ES-I3 (cell line): ENCODE measurements around the gene RALBP1.

Experiments
- H3K36me3 ChIP-seq: 2 replicates; pipeline ENCODE4 v1.6.1; 2013; ENCODE audit warnings: mild to moderate bottlenecking, low read length, control low read depth, moderate library complexity; ENCODE audit not compliant: insufficient read depth
- H3K4me1 ChIP-seq: 2 replicates; pipeline ENCODE4 v1.6.1; 2013; ENCODE audit warnings: mild to moderate bottlenecking, control low read depth, low read length; ENCODE audit not compliant: insufficient read depth
- H3K9ac ChIP-seq: 2 replicates; pipeline ENCODE4 v1.6.1; 2013; ENCODE audit warnings: low read depth, mild to moderate bottlenecking, low read length, moderate library complexity
- H3K9me3 ChIP-seq: 2 replicates; pipeline ENCODE4 v1.6.1; 2013; ENCODE audit warnings: mild to moderate bottlenecking, low read length, moderate library complexity; ENCODE audit not compliant: control insufficient read depth, insufficient read depth

Gene RALBP1

DNA sequence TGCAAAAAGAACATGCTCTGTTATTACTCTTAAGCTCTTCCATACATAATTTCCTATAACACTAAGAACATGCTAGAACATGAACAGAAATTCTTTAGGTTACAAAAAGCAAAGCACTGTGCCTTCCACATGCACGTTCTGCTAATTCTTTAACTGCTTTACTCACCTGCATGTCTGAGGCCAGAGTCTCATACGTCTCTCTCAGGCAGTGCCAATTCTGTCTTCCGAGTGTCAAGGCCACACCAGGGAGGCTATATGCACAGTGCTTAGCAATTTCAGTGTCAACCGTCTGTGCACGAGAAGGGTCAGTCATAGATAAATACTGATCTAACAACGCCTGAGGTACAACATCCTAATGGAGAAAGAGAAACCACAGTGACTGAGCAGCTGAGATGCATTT lies 83.9 kb downstream of the RALBP1 start:
- no peaks in the 10 kb centered on the region for H3K4me1 ChIP-seq
- H3K36me3 ChIP-seq: peaks cover 42% of the 10 kb centered on the region
- H3K9me3 ChIP-seq: no peaks in the 10 kb centered on the region
- H3K9ac ChIP-seq: no peak overlapping the region

DNA sequence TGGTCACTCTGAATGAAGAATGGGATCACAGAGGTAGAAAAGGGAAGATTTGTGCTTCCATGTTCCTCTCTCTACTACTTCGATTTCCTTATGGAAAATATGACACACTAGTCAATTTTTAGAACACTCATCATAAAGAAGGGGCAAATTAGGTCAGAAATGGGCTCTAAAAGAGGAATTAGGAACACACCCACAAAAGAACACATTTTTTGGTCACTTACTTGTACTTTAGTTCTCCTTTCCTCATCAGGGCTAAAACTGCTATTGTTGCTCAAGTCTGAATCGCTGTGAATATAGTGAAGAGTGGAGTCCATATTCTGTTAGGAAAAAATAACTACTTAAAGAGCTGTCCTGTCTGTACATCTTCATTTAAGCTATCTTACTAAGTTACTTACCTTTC lies 86.4 kb downstream of the RALBP1 start:
- H3K36me3 ChIP-seq: peaks cover 27% of the 10 kb centered on the region
- no peak overlapping the region for H3K9ac ChIP-seq
- H3K9me3 ChIP-seq: no peaks in the 10 kb centered on the region
- H3K4me1 ChIP-seq: no peaks in the 10 kb centered on the region

DNA sequence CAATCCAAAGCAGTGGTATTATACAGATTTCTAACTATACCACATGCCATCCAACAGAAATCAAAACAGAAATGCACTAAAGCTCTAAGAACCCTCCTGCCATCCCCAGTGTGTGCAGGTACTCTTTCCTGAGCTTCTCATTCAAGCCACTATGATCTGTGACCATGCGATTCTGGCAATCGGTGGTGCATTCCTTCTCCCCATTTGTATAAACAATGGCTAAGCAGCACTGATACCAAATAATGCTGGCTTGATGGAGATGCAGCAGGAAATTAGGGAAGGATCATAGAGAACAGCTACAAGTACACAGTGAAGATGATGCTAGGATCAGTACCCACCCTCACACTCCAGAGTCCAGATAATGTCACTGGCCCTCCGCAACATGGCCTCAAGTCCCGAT lies 87.3 kb downstream of the RALBP1 start:
- Histone ChIP-seq H3K4me1 (no peaks in the 10 kb centered on the region), H3K9me3 (no peaks in the 10 kb centered on the region)

DNA sequence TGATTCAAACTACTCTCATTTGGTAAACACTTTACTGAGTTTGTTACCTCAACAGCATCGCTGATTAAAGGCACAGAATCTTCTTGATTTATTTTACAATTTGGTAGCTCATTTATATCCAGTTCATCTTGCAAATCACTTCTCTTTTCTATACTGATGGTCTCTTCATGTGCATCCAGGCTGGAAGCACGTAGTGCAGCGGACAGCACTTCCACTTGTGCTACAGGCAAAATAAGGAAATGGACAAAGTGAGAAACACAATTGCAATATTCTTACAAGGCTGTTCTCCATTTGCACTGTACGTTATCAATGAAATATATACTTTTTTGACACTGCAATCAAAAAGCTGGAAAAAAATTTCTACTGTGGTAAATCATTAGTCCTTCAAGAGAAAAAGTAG lies 88.0 kb downstream of the RALBP1 start:
- H3K9ac ChIP-seq: no peak overlapping the region
- H3K9me3 ChIP-seq: no peaks in the 10 kb centered on the region
- no peaks in the 10 kb centered on the region for H3K4me1 ChIP-seq
- H3K36me3 ChIP-seq: peaks cover 14% of the 10 kb centered on the region; the same call in 1 of the 2 replicates

More for the DNA sequence above, 87.3 kb downstream of the RALBP1 start:
- H3K9ac ChIP-seq: no peak overlapping the region
- peaks cover 19% of the 10 kb centered on the region for H3K36me3 ChIP-seq

DNA sequence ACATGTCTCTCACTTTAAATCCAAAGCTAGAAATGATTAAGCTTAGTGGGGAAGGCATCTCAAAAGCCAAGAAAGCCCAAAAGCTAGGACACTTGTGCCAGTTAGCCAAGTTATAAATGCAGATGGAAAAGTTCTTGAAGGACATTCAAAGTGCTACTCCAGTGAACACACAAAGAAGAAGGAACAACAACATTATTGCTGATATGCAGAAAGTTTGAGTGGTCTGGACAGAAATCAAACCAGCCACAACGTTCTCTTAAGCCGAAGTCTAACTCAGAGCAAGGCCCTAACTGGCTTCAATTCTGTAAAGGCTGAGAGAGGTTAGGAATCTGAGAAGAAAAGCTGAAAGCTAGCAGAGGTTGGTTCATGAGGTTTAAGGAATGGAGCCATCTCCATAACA lies 90.1 kb downstream of the RALBP1 start:
- Histone ChIP-seq H3K36me3 (peaks cover 17% of the 10 kb centered on the region), H3K4me1 (no peaks in the 10 kb centered on the region), H3K9me3 (no peaks in the 10 kb centered on the region), H3K9ac (no peak overlapping the region)

DNA sequence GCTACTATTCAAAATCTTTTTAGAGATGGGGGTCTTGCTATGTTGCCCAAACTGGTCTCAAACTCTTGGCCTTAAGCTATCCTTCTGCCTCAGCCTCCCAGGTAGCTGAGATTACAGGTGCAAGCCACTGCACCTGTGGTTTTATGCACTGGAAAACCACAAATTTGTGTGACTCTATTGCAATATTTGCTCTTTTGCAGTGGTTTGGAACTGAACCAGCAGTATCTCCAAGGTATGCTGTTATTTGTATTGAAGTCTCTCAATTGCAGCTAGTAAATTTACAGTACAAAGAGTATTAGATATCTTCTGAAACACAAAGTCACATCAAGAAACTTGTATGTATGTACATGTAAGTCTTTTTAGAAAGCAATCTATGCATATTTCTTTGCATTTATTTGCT lies 92.9 kb downstream of the RALBP1 start:
- H3K4me1 ChIP-seq: no peaks in the 10 kb centered on the region
- H3K9me3 ChIP-seq: no peaks in the 10 kb centered on the region
- H3K36me3 ChIP-seq: peaks cover 19% of the 10 kb centered on the region
- no peak overlapping the region for H3K9ac ChIP-seq

DNA sequence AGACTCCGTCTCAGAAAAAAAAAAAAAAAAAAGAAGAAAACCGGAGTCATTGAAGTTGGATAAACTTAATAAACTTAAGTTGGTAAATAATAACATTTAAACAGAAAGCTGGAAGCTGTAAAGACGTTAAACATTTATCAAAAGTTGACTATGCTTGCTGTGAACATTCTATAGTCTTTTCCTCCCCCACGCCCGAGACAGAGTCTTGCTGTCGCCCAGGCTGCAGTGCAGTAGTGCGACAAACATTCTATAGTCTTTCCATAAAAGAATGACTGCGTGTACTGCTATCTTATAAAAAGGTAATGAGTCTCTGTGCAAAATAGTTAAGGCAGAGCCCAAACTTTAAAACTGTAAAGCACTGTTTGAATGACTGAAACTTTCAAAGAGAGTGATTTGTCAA lies 93.9 kb downstream of the RALBP1 start:
- no peaks in the 10 kb centered on the region for H3K9me3 ChIP-seq
- peaks cover 13% of the 10 kb centered on the region for H3K36me3 ChIP-seq
- no peak overlapping the region for H3K9ac ChIP-seq
- H3K4me1 ChIP-seq: no peaks in the 10 kb centered on the region

DNA sequence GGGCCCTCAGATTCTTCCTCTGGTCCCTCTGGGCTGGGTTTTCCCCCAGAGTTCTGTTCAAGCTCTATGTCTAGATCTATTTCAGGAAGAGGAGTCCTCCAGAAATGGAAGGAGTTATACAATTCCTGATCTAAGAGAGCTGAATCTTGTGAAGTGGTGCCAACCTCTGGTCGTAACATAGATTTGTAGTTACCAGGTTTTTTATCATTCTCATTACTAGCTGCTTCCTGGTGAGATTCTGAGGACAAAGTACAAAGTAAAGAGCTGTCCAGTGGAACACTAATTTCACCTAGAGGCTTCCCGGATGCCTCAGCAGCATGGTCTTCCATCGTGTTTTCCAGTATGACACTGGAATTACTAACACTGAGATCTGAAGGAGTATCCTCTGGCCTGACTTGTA lies 94.9 kb downstream of the RALBP1 start:
- no peak overlapping the region for H3K9ac ChIP-seq
- H3K4me1 ChIP-seq: peaks cover 4% of the 10 kb centered on the region; the same call in 1 of the 2 replicates
- no peaks in the 10 kb centered on the region for H3K9me3 ChIP-seq
- peaks cover 13% of the 10 kb centered on the region for H3K36me3 ChIP-seq

DNA sequence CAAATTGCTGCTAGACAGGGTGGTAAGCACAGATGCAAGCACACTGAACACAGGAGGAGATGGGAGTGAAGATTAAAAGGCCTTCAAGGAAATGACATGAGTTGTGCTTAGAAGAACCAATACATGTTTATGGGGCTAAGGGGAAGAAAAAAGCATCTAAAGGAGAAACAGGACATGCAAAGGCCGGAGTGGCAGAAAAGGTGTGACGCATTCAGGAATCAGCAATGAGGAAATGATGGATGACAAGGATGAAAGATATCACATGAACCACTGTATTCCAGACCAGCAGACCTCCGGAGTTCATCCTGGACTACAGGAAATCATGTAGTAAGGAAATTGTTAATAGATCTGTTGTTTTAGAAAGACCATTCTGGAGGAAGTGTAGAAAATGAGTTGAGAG lies 96.2 kb downstream of the RALBP1 start:
- Histone ChIP-seq H3K4me1 (peaks cover 11% of the 10 kb centered on the region; the same call in 1 of the 2 replicates), H3K9me3 (no peaks in the 10 kb centered on the region), H3K36me3 (peaks cover 13% of the 10 kb centered on the region), H3K9ac (no peak overlapping the region)

DNA sequence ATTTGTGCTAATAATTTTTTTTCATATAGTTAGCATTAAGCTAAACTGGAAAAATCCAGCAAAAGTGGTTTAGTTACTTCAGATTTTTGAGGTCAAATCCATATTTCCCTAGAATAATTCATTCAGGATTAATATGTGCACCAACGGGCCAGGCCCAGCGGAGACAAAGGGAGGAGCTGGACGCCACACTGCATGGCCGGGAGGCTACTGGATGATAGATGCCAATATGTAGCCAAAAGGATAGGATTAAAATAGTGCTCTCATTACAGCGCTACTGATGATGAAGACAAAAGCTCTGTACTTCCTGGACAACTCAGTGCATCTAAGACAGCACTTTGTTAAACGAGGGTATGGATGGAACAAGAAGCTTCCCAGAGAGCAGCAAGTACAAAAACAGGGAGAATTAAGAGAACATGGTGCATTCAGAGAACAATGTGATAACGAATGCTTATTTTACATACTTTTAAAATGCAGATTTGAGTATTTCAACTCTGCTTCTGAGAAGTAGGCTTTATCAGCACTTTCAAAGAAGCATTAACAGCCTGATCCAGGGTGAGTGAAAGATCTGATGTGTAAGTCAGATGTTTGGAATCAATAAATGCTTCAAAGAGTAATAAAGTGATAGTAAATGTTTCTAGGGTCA lies 99.3 kb downstream of the RALBP1 start:
- Histone ChIP-seq H3K4me1 (peaks cover 18% of the 10 kb centered on the region), H3K9me3 (no peaks in the 10 kb centered on the region), H3K36me3 (peaks cover 13% of the 10 kb centered on the region), H3K9ac (no peak overlapping the region)

DNA sequence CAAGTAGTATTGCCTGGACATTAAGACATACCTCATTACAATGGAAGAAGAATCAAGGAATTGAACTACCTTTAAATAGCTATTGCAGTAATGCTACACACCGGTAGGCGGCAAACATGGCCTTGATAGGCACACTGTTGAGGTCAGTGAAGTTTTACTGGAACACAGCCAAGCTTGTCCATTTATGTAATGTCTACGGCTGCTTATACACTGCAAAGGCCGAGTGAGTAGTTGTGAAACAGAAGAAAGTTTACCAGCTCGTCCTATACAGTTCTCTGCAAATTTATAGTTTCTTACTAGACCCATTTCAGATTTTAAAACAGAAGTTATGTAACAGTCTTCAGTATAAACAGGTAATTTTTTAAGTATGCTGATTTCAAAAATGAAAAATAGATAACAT lies 100.2 kb downstream of the RALBP1 start:
- Histone ChIP-seq H3K4me1 (peaks cover 18% of the 10 kb centered on the region), H3K36me3 (peaks cover 8% of the 10 kb centered on the region), H3K9me3 (no peaks in the 10 kb centered on the region), H3K9ac (no peak overlapping the region)

DNA sequence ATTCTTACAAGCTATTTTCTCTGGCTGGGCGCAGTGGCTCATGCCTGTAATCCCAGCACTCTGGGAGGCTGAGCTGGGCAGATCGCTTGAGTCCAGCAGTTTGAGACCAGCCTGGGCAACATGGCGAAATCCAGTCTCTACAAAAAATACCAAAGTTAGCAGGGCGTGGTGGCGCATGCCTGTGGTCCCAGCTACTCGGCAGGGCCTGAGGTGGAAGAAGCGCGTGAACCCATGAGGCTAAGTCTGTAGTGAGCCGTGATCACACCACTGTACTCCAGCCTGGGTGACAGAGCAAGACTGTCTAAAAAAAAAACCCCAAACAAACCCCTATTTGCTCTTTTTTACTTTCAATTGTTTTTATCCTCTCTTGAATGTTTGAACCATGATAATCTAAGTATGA lies 102.0 kb downstream of the RALBP1 start:
- Histone ChIP-seq H3K4me1 (peaks cover 18% of the 10 kb centered on the region), H3K36me3 (peaks cover 3% of the 10 kb centered on the region; the same call in 1 of the 2 replicates), H3K9ac (no peak overlapping the region), H3K9me3 (no peaks in the 10 kb centered on the region; the same call in 1 of the 2 replicates)

DNA sequence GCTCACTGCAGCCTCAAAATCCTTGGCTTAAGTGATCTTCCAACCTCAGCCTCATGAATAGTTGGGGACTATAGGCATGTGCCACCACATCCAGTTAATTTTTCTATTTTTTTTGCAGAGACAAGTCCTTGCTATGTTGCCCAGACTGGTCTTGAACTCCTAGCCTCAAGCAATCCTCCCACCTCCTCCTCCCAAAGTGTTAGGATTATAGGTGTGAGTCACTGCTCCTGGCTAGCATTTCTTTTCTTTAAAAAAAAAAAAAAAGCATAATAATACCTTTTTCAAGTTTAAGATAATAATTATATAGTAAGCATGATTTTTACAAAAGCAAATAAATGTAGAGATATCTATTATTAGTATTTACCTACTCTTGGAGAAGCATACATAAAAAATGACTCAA lies 103.0 kb downstream of the RALBP1 start:
- no peaks in the 10 kb centered on the region; the same call in 1 of the 2 replicates for H3K9me3 ChIP-seq
- peaks cover 18% of the 10 kb centered on the region for H3K4me1 ChIP-seq
- H3K9ac ChIP-seq: no peak overlapping the region
- H3K36me3 ChIP-seq: peaks cover 3% of the 10 kb centered on the region; the same call in 1 of the 2 replicates

DNA sequence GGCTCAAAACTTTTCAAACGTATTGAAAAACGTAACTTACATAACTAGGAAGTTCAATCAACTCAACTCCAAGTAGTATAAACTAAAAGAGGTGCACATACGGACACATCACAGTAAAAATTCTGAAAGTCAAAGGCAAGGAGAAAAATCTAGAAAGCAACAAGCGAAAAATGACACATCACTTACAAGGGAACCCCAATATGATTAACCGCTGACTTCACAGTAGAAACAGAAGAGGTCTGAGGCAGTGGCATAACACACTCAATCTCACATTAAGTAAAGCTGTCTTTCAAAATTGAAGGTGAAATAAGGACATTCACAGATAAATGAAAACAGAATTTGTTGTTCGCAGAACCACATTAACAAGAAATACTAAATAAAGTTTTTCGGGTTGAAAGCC lies 106.4 kb downstream of the RALBP1 start:
- H3K36me3 ChIP-seq: peaks cover 7% of the 10 kb centered on the region

DNA sequence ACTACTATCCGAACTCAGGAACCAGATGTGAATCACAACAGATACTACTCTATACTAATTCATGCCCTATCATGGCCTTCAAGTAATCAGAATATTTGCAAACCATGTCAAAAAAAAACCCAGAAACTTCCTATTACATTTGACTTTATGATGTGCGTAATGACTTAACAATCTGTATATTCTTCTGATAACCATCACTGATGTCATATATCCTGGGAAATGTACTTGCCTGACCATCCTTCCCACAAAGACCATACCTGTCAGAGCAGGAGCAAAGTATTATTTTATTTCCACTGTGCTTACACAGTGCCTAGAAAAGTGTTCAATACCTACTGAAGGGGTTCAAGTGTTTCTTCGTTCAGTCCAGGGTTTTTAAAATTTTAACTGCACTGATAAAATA lies 111.5 kb downstream of the RALBP1 start:
- H3K4me1 ChIP-seq: no peaks in the 10 kb centered on the region
- H3K9ac ChIP-seq: no peak overlapping the region
- H3K36me3 ChIP-seq: peaks cover 25% of the 10 kb centered on the region
- H3K9me3 ChIP-seq: no peaks in the 10 kb centered on the region

More for the DNA sequence above, 106.4 kb downstream of the RALBP1 start:
- no peaks in the 10 kb centered on the region; the same call in 1 of the 2 replicates for H3K9me3 ChIP-seq
- no peak overlapping the region for H3K9ac ChIP-seq
- H3K4me1 ChIP-seq: peaks cover 8% of the 10 kb centered on the region
